Measurements from ENCODE around the gene SLF2.

- TF ChIP-seq, protein P1, sequence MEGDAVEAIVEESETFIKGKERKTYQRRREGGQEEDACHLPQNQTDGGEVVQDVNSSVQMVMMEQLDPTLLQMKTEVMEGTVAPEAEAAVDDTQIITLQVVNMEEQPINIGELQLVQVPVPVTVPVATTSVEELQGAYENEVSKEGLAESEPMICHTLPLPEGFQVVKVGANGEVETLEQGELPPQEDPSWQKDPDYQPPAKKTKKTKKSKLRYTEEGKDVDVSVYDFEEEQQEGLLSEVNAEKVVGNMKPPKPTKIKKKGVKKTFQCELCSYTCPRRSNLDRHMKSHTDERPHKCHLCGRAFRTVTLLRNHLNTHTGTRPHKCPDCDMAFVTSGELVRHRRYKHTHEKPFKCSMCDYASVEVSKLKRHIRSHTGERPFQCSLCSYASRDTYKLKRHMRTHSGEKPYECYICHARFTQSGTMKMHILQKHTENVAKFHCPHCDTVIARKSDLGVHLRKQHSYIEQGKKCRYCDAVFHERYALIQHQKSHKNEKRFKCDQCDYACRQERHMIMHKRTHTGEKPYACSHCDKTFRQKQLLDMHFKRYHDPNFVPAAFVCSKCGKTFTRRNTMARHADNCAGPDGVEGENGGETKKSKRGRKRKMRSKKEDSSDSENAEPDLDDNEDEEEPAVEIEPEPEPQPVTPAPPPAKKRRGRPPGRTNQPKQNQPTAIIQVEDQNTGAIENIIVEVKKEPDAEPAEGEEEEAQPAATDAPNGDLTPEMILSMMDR (IDR thresholded peaks at IDR 0.05), result no peak
- TF ChIP-seq POLR2A (IDR thresholded peaks at IDR 0.05), result no peak
Observed at GRCh38 chr10:100978901-100979195, 66.1 kb downstream of the SLF2 start.

All from lower leg skin (tissue), 3 donors.